ENCODE measurements around the gene OBSCN. TPM values are rescaled to one million over a fixed set of nuclear protein-coding genes. Genes with fewer than 3 reads are reported as not detected.
"Not testable (repeated sequence)": the region's sequence is repeated elsewhere in the genome, so short reads cannot be mapped to it uniquely, and the experiment has no call there.

The OBSCN gene
- total RNA-seq, 1 donor from 2014 or later = 17.5 TPM

- H3K4me2 ChIP-seq (ENCODE audit: low read length) = no peak overlapping the region
- no peaks in the 10 kb centered on the region for H3K79me2 ChIP-seq (ENCODE audit: insufficient read depth, low read length)
- Mint-ChIP-seq H3K27me3 (ENCODE audit: low read depth, unreplicated experiment) (no peaks in the 10 kb centered on the region), H3K9me3 (ENCODE audit: unreplicated experiment) (peaks cover 33% of the 10 kb centered on the region), H3K4me1 (ENCODE audit: low read depth, unreplicated experiment) (no peaks in the 10 kb centered on the region), H3K4me3 (ENCODE audit: unreplicated experiment) (no peak overlapping the region), H3K36me3 (ENCODE audit: low read depth, unreplicated experiment) (peaks cover 63% of the 10 kb centered on the region), H3K27ac (ENCODE audit: unreplicated experiment) (no peak overlapping the region)
- H3K9me3 ChIP-seq (ENCODE audit: insufficient read depth, low read depth, low read length) = peaks cover 27% of the 10 kb centered on the region
- H3K27ac ChIP-seq (ENCODE audit: low read depth, low read length) = no peak overlapping the region
- H3K27me3 ChIP-seq (ENCODE audit: insufficient read depth, low read length) = no peaks in the 10 kb centered on the region
- no peak for FAIRE-seq
- no peak overlapping the region for H2AFZ ChIP-seq (ENCODE audit: low read depth, low read length)
- no peaks in the 10 kb centered on the region for H4K20me1 ChIP-seq (ENCODE audit: insufficient read depth, low read length)
- TF ChIP-seq, protein P1, sequence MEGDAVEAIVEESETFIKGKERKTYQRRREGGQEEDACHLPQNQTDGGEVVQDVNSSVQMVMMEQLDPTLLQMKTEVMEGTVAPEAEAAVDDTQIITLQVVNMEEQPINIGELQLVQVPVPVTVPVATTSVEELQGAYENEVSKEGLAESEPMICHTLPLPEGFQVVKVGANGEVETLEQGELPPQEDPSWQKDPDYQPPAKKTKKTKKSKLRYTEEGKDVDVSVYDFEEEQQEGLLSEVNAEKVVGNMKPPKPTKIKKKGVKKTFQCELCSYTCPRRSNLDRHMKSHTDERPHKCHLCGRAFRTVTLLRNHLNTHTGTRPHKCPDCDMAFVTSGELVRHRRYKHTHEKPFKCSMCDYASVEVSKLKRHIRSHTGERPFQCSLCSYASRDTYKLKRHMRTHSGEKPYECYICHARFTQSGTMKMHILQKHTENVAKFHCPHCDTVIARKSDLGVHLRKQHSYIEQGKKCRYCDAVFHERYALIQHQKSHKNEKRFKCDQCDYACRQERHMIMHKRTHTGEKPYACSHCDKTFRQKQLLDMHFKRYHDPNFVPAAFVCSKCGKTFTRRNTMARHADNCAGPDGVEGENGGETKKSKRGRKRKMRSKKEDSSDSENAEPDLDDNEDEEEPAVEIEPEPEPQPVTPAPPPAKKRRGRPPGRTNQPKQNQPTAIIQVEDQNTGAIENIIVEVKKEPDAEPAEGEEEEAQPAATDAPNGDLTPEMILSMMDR (IDR thresholded peaks at IDR 0.05; ENCODE audit: insufficient read depth, low read depth, low read length) = no peak
- no peak for TF ChIP-seq EZH2 (IDR thresholded peaks at IDR 0.05; ENCODE audit: insufficient read depth, low read length)
- no peak overlapping the region for H3K9ac ChIP-seq (ENCODE audit: low read length)
- no peaks in the 10 kb centered on the region for H3K36me3 ChIP-seq (ENCODE audit: insufficient read depth, low read length)
- no peak overlapping the region for H3K4me3 ChIP-seq (ENCODE audit: insufficient read depth, low read depth, low read length)
- no peaks in the 10 kb centered on the region for H3K4me1 ChIP-seq (ENCODE audit: insufficient read depth, low read length)
- DNase-seq (ENCODE audit: low read depth) = no peak
Measured at GRCh38 chr1:228246216-228246900, 38.5 kb downstream of the OBSCN start.

DNA sequence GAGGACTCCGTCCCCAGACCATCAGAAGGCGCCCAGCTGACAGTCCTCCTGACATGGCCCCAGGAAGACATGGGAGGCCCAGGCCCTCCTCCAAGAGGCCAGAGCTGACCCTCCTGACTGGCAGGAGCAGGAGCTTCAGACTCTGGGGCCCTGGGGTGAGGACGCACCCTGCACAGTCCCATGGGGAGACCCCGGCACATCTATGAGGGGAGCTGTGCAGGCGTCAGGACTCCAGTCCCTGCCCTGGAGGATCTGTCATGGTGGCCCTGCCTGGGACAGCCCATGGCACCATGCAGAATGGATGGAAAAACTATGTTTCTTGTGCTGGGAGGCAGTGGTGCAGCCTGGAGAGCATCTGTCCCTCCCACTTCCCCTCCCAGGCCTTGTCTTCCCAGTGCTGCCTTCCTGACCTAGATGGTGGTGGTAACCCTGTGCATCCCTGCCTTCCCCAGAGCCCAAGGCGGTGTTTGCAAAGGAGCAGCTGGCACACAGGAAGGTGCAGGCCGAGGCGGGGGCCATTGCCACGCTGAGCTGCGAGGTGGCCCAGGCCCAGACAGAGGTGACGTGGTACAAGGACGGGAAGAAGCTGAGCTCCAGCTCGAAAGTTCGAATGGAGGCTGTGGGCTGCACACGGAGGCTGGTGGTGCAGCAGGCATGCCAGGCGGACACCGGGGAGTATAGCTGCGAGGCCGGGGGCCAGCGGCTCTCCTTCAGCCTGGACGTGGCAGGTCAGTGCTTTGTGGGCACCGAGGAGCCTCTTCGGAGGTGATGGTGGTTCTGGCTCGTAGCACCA, 41.9 kb downstream of the OBSCN start:
- no peak overlapping the region for H3K4me2 ChIP-seq (ENCODE audit: low read length)
- H3K36me3 ChIP-seq (ENCODE audit: insufficient read depth, low read length) = no peaks in the 10 kb centered on the region
- H4K20me1 ChIP-seq (ENCODE audit: insufficient read depth, low read length) = no peaks in the 10 kb centered on the region
- DNase-seq (ENCODE audit: low read depth) (no peak), FAIRE-seq (no peak)
- Mint-ChIP-seq H3K9me3 (ENCODE audit: unreplicated experiment) (peaks cover 12% of the 10 kb centered on the region), H3K27ac (ENCODE audit: unreplicated experiment) (no peak overlapping the region), H3K4me1 (ENCODE audit: low read depth, unreplicated experiment) (no peaks in the 10 kb centered on the region), H3K4me3 (ENCODE audit: unreplicated experiment) (no peak overlapping the region), H3K36me3 (ENCODE audit: low read depth, unreplicated experiment) (peaks cover 46% of the 10 kb centered on the region), H3K27me3 (ENCODE audit: low read depth, unreplicated experiment) (no peaks in the 10 kb centered on the region)
- H3K4me3 ChIP-seq (ENCODE audit: insufficient read depth, low read depth, low read length) = no peak overlapping the region
- H3K27me3 ChIP-seq (ENCODE audit: insufficient read depth, low read length) = no peaks in the 10 kb centered on the region
- no peaks in the 10 kb centered on the region for H3K4me1 ChIP-seq (ENCODE audit: insufficient read depth, low read length)
- no peaks in the 10 kb centered on the region for H3K79me2 ChIP-seq (ENCODE audit: insufficient read depth, low read length)
- H3K9ac ChIP-seq (ENCODE audit: low read length) = no peak overlapping the region
- H2AFZ ChIP-seq (ENCODE audit: low read depth, low read length) = no peak overlapping the region
- TF ChIP-seq, protein P1 (IDR thresholded peaks at IDR 0.05; ENCODE audit: insufficient read depth, low read depth, low read length) = no peak
- no peak for TF ChIP-seq EZH2 (IDR thresholded peaks at IDR 0.05; ENCODE audit: insufficient read depth, low read length)
- peaks cover 10% of the 10 kb centered on the region for H3K9me3 ChIP-seq (ENCODE audit: insufficient read depth, low read depth, low read length)
- H3K27ac ChIP-seq (ENCODE audit: low read depth, low read length) = no peak overlapping the region

- not testable (repeated sequence) for H2AFZ ChIP-seq (ENCODE audit: low read depth, low read length); H3K4me3 Mint-ChIP-seq (ENCODE audit: unreplicated experiment); H3K27ac ChIP-seq (ENCODE audit: low read depth, low read length); H3K9ac ChIP-seq (ENCODE audit: low read length); H3K4me3 ChIP-seq (ENCODE audit: insufficient read depth, low read depth, low read length); H3K4me2 ChIP-seq (ENCODE audit: low read length); H4K20me1 ChIP-seq (ENCODE audit: insufficient read depth, low read length); FAIRE-seq; H3K79me2 ChIP-seq (ENCODE audit: insufficient read depth, low read length); H3K27ac Mint-ChIP-seq (ENCODE audit: unreplicated experiment); DNase-seq (ENCODE audit: low read depth); H3K27me3 Mint-ChIP-seq (ENCODE audit: low read depth, unreplicated experiment); H3K9me3 ChIP-seq (ENCODE audit: insufficient read depth, low read depth, low read length); H3K4me1 Mint-ChIP-seq (ENCODE audit: low read depth, unreplicated experiment); H3K36me3 ChIP-seq (ENCODE audit: insufficient read depth, low read length); H3K27me3 ChIP-seq (ENCODE audit: insufficient read depth, low read length); H3K4me1 ChIP-seq (ENCODE audit: insufficient read depth, low read length)
- H3K36me3 Mint-ChIP-seq (ENCODE audit: low read depth, unreplicated experiment) = peaks cover 32% of the 10 kb centered on the region
- H3K9me3 Mint-ChIP-seq (ENCODE audit: unreplicated experiment) = peaks cover 15% of the 10 kb centered on the region
Measured at GRCh38 chr1:228252476-228252875, 44.6 kb downstream of the OBSCN start.
